GM12878 (cell line): ENCODE results near the gene TRPM5.

ENCODE experiments used
- CHD4 ChIP-seq: fragments of 200-600 bp; sonication (generic); IDR thresholded peaks from 2 replicates; pipeline ENCODE4 v1.6.1; 2016; ENCODE audit warnings: mild to moderate bottlenecking
- POLR2A ChIP-seq: IDR thresholded peaks from 2 replicates; pipeline ENCODE4 v1.6.1; 2011; ENCODE audit warnings: low read depth, mild to moderate bottlenecking, low read length
- TF ChIP-seq, protein P1 (sequence below), 3 experiments: IDR thresholded peaks in 2 of 3; conservative IDR thresholded peaks in 1 of 3; 2 replicates each; pipeline ENCODE4 v1.5.1; 2011; ENCODE audit warnings: low read depth in 3 of 3, low read length in 3 of 3, mild to moderate bottlenecking in 3 of 3, control low read depth in 2 of 3, moderate library complexity in 2 of 3, inconsistent platforms in 1 of 3, mixed read lengths in 1 of 3; ENCODE audit not compliant: control insufficient read depth in 2 of 3, insufficient read depth in 1 of 3; ENCODE audit errors: extremely low read depth in 1 of 3

GRCh38 chr11:2443881-2444820 lies at the start of gene TRPM5:
- TF ChIP-seq, protein P1, sequence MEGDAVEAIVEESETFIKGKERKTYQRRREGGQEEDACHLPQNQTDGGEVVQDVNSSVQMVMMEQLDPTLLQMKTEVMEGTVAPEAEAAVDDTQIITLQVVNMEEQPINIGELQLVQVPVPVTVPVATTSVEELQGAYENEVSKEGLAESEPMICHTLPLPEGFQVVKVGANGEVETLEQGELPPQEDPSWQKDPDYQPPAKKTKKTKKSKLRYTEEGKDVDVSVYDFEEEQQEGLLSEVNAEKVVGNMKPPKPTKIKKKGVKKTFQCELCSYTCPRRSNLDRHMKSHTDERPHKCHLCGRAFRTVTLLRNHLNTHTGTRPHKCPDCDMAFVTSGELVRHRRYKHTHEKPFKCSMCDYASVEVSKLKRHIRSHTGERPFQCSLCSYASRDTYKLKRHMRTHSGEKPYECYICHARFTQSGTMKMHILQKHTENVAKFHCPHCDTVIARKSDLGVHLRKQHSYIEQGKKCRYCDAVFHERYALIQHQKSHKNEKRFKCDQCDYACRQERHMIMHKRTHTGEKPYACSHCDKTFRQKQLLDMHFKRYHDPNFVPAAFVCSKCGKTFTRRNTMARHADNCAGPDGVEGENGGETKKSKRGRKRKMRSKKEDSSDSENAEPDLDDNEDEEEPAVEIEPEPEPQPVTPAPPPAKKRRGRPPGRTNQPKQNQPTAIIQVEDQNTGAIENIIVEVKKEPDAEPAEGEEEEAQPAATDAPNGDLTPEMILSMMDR (IDR thresholded peaks at IDR 0.05 in 2 of 3, conservative IDR thresholded peaks at IDR 0.05 in 1 of 3; ENCODE audit: control insufficient read depth in 2 of 3, extremely low read depth in 1 of 3, insufficient read depth in 1 of 3, low read depth in 3 of 3, low read length in 3 of 3), result no peak
- no peak for TF ChIP-seq POLR2A
- TF ChIP-seq CHD4, result no peak
